H9 (cell line): ENCODE results near the gene HLA-F. TPM values are rescaled to one million over a fixed set of nuclear protein-coding genes. Genes with fewer than 3 reads are reported as not detected.

Source experiments
- DNase-seq: peaks from one replicate; pipeline ENCODE4 v3.0.0-alpha.2; 2017
- H2AFZ ChIP-seq: one replicate; pipeline ENCODE4 v1.6.1; 2013; ENCODE audit warnings: mild to moderate bottlenecking, low read length, control low read depth, moderate library complexity
- H2AK5ac ChIP-seq: 2 replicates; pipeline ENCODE4 v1.6.1; 2013; ENCODE audit warnings: low read length, control low read depth, mixed read lengths; ENCODE audit not compliant: insufficient read length
- H2BK120ac ChIP-seq: one replicate; pipeline ENCODE4 v1.6.1; 2013; ENCODE audit warnings: low read depth, mild to moderate bottlenecking, low read length, control low read depth, inconsistent platforms; ENCODE audit not compliant: poor library complexity, severe bottlenecking
- H2BK12ac ChIP-seq: 2 replicates; pipeline ENCODE4 v1.6.1; 2013; ENCODE audit warnings: low read length, control low read depth, mixed read lengths, low read depth; ENCODE audit not compliant: insufficient read length
- H2BK15ac ChIP-seq: 2 replicates; pipeline ENCODE4 v1.6.1; 2013; ENCODE audit warnings: low read depth, low read length, control low read depth
- H2BK20ac ChIP-seq: one replicate; pipeline ENCODE4 v1.6.1; 2013; ENCODE audit warnings: low read depth, mild to moderate bottlenecking, low read length, control low read depth, inconsistent platforms; ENCODE audit not compliant: poor library complexity, severe bottlenecking
- H2BK5ac ChIP-seq: 2 replicates; pipeline ENCODE4 v1.6.1; 2013; ENCODE audit warnings: low read length, control low read depth, mixed read lengths; ENCODE audit not compliant: insufficient read length
- H3K14ac ChIP-seq: 2 replicates; pipeline ENCODE4 v1.6.1; 2013; ENCODE audit warnings: low read length, control low read depth; ENCODE audit not compliant: insufficient read depth
- H3K18ac ChIP-seq: 2 replicates; pipeline ENCODE4 v1.6.1; 2013; ENCODE audit warnings: low read depth, mild to moderate bottlenecking, mixed read lengths, low read length, control low read depth; ENCODE audit not compliant: insufficient read length
- H3K23ac ChIP-seq: 2 replicates; pipeline ENCODE4 v1.6.1; 2013; ENCODE audit warnings: low read length, control low read depth, mixed read lengths, low read depth; ENCODE audit not compliant: insufficient read length
- H3K23me2 ChIP-seq: 2 replicates; pipeline ENCODE4 v1.6.1; 2013; ENCODE audit warnings: low read depth, mild to moderate bottlenecking, mixed read lengths, low read length, control low read depth; ENCODE audit not compliant: insufficient read length, poor library complexity, severe bottlenecking
- H3K27ac ChIP-seq: 2 replicates; pipeline ENCODE4 v1.5.1; 2013; ENCODE audit warnings: low read length, control low read depth, mixed read lengths, low read depth; ENCODE audit not compliant: insufficient read length
- H3K27me3 ChIP-seq: 2 replicates; pipeline ENCODE4 v1.6.1; 2013; ENCODE audit warnings: low read length, control low read depth, inconsistent platforms; ENCODE audit not compliant: insufficient read depth
- H3K4ac ChIP-seq: 2 replicates; pipeline ENCODE4 v1.6.1; 2013; ENCODE audit warnings: low read depth, mild to moderate bottlenecking, control low read depth, inconsistent platforms, low read length, moderate library complexity
- H3K4me1 ChIP-seq: 2 replicates; pipeline ENCODE4 v1.6.1; 2013; ENCODE audit warnings: low read length, control low read depth, inconsistent platforms; ENCODE audit not compliant: insufficient read depth
- H3K4me2 ChIP-seq: 2 replicates; pipeline ENCODE4 v1.6.1; 2013; ENCODE audit warnings: low read length, control low read depth, mixed read lengths; ENCODE audit not compliant: insufficient read length, insufficient read depth
- H3K56ac ChIP-seq: 2 replicates; pipeline ENCODE4 v1.6.1; 2013; ENCODE audit warnings: low read depth, mild to moderate bottlenecking, mixed read lengths, low read length, control low read depth; ENCODE audit not compliant: insufficient read length
- H3K79me1 ChIP-seq: 2 replicates; pipeline ENCODE4 v1.6.1; 2013; ENCODE audit warnings: low read depth, mild to moderate bottlenecking, moderate library complexity, low read length, control low read depth, inconsistent platforms; ENCODE audit not compliant: insufficient read depth, poor library complexity, severe bottlenecking
- H3K79me2 ChIP-seq: 2 replicates; pipeline ENCODE4 v1.6.1; 2013; ENCODE audit warnings: low read length, control low read depth, inconsistent platforms; ENCODE audit not compliant: insufficient read depth
- H3K9ac ChIP-seq: 2 replicates; pipeline ENCODE4 v1.6.1; 2013; ENCODE audit warnings: low read length, control low read depth, mixed read lengths; ENCODE audit not compliant: insufficient read length; ENCODE audit errors: extremely low read depth
- H3K9me3 ChIP-seq: one replicate; pipeline ENCODE4 v1.6.1; 2013; ENCODE audit warnings: low read depth, low read length, inconsistent platforms; ENCODE audit not compliant: control insufficient read depth
- H3T11ph ChIP-seq: one replicate; pipeline ENCODE4 v1.6.1; 2013; ENCODE audit warnings: mild to moderate bottlenecking, low read length, control low read depth, inconsistent platforms
- H4K20me1 ChIP-seq: one replicate; pipeline ENCODE4 v1.6.1; 2013; ENCODE audit not compliant: control insufficient read depth, insufficient read length, insufficient read depth
- H4K5ac ChIP-seq: 2 replicates; pipeline ENCODE4 v1.6.1; 2013; ENCODE audit warnings: low read depth, mild to moderate bottlenecking, mixed read lengths, low read length, control low read depth; ENCODE audit not compliant: insufficient read length
- H4K8ac ChIP-seq: replicated peaks from 2 replicates; pipeline ENCODE4 v1.6.1; 2013; ENCODE audit warnings: low read length, control low read depth, mixed read lengths, low read depth; ENCODE audit not compliant: insufficient read length
- H4K91ac ChIP-seq: 2 replicates; pipeline ENCODE4 v1.6.1; 2013; ENCODE audit warnings: low read depth, mild to moderate bottlenecking, moderate library complexity, mixed read lengths, low read length, control low read depth; ENCODE audit not compliant: insufficient read length
- H3K27ac Mint-ChIP-seq, 3 experiments: 2 replicates in 2 of 3; 3 replicates in 1 of 3; pipeline ENCODE4 v1.8.0; 2020 to 2021; ENCODE audit warnings: mixed read lengths in 3 of 3, mild to moderate bottlenecking in 1 of 3, moderate library complexity in 1 of 3
- H3K27me3 Mint-ChIP-seq: 2 replicates; pipeline ENCODE4 v1.8.0; 2021; ENCODE audit warnings: low read depth, mild to moderate bottlenecking, moderate library complexity, mixed read lengths
- H3K36me3 Mint-ChIP-seq, 3 experiments: 2 replicates in 2 of 3; 3 replicates in 1 of 3; pipeline ENCODE4 v1.8.0; 2020 to 2021; ENCODE audit warnings: low read depth in 3 of 3, mixed read lengths in 3 of 3; ENCODE audit not compliant: insufficient read depth in 1 of 3
- H3K4me1 Mint-ChIP-seq, 2 experiments: 2 replicates each; pipeline ENCODE4 v1.8.0; 2020; ENCODE audit warnings: mixed read lengths in 2 of 2
- H3K4me3 Mint-ChIP-seq, 2 experiments: 2 replicates in 1 of 2; 3 replicates in 1 of 2; pipeline ENCODE4 v1.8.0; 2020 to 2021; ENCODE audit warnings: mild to moderate bottlenecking in 2 of 2, mixed read lengths in 2 of 2, moderate library complexity in 1 of 2
- H3K9me3 Mint-ChIP-seq, 2 experiments: 2 replicates in 1 of 2; 3 replicates in 1 of 2; pipeline ENCODE4 v1.8.0; 2020; ENCODE audit warnings: mild to moderate bottlenecking in 2 of 2, mixed read lengths in 2 of 2, moderate library complexity in 1 of 2
- CTCF ChIP-seq: fragments of 200-600 bp; sonication (generic); conservative IDR thresholded peaks from 3 replicates; pipeline ENCODE4 v1.8.0; 2021; ENCODE audit warnings: antibody characterized with exemption, mild to moderate bottlenecking
- WGBS: extraction: QIAGEN DNeasy Blood & Tissue Kit; methylation state at CpG from one replicate; pipeline ENCODE4 v1.1.7; 2013; ENCODE audit warnings: missing lambda C conversion rate, low lambda C conversion rate, mixed read lengths; ENCODE audit not compliant: insufficient read length; ENCODE audit errors: extremely low coverage; 5-methylcytosine and 5-hydroxymethylcytosine counted together
- total RNA-seq: library from RNA; stranded (reverse); gene quantifications from 2 replicates; pipeline ENCODE4 v1.2.1, GENCODE V29; 2021

The HLA-F gene
- total RNA-seq, 1 experiment from 2014 or later: 7.4 TPM

GRCh38 chr6:29755295-29755871, 32.1 kb downstream of the HLA-F start:
- Histone ChIP-seq H4K5ac (no peak overlapping the region), H4K8ac (no peak overlapping the region), H3K9me3 (no peaks in the 10 kb centered on the region), H4K91ac (no peak overlapping the region), H3K14ac (no peak overlapping the region), H2AFZ (no peak overlapping the region), H3K79me1 (no peaks in the 10 kb centered on the region), H3K9ac (no peak overlapping the region), H2BK120ac (no peak overlapping the region), H2BK20ac (no peak overlapping the region), H2AK5ac (no peak overlapping the region), H3K4me1 (peaks cover 26% of the 10 kb centered on the region), H4K20me1 (no peaks in the 10 kb centered on the region), H2BK12ac (no peak overlapping the region), H3K79me2 (no peaks in the 10 kb centered on the region), H3K56ac (no peak overlapping the region), H3K18ac (no peak overlapping the region), H3K4me2 (no peak overlapping the region), H3K23me2 (peaks cover 7% of the 10 kb centered on the region), H2BK15ac (no peak overlapping the region), H3T11ph (no peak overlapping the region), H3K23ac (no peak overlapping the region), H3K27me3 (peaks cover 6% of the 10 kb centered on the region; the same call in 1 of the 2 replicates), H2BK5ac (no peak overlapping the region), H3K4ac (no peak overlapping the region), H3K27ac (no peak overlapping the region)
- Mint-ChIP-seq H3K27ac (no peak overlapping the region; a peak in 1 of 7 replicates), H3K4me1 (peaks cover 48 to 61% of the 10 kb centered on the region in 2 experiments), H3K27me3 (peaks cover 23% of the 10 kb centered on the region), H3K9me3 (no peaks in the 10 kb centered on the region), H3K36me3 (no peaks in the 10 kb centered on the region; a peak in 1 of 7 replicates), H3K4me3 (peak overlapping the region in 1 of 2 experiments; percentile 18; a peak in 1 of 5 replicates)
- no CpG with 5 or more reads among the region's 23 CpGs for WGBS
- DNase-seq: no peak
- TF ChIP-seq CTCF: no peak
